GM19240 (cell line): ENCODE data around the gene RANGAP1.

Experiments used
- DNase-seq: peaks from one replicate; pipeline ENCODE4 v3.0.0; 2011; ENCODE audit warnings: low spot score; ENCODE audit not compliant: insufficient read length

The RANGAP1 gene

GRCh38 chr22:41201141-41201540 is 84.8 kb downstream of the RANGAP1 start:
- DNase-seq: no peak

- DNase-seq: no peak
Measured at GRCh38 chr22:41198027-41198580, 87.9 kb downstream of the RANGAP1 start.

GRCh38 chr22:41197038-41197972 is 88.7 kb downstream of the RANGAP1 start:
- peak; percentile 67 for DNase-seq
